ENCODE results near the gene ALCAM. TPM values are rescaled to one million over a fixed set of nuclear protein-coding genes. Genes with fewer than 3 reads are reported as not detected.
"Not testable (repeated sequence)": the region's sequence is repeated elsewhere in the genome, so short reads cannot be mapped to it uniquely, and the experiment has no call there.

Gene ALCAM
- total RNA-seq, 4 donors from 2014 or later = 5.9 to 151 (median 19.0) TPM

DNA sequence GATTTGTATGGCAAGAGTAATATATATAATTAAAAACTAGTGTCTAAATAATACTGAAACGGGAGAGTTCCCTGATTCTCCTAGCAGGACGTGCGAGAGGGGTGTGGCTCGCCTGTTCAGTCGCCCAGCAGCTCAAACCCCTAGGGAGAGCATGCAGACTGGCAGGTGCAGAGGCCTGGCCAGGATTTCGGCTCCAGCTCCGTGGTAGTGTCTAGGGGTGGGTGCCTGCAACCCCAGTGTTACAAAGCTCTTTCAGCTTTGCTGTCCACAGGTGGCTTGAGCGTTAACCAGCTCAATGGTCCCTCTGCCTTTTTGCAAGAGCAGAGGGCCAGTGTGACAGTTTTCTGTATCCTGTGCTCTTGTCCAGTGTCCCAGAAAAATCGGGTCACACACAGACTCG, 226.6 kb downstream of the ALCAM start:
- TF ChIP-seq POLR2A (IDR thresholded peaks at IDR 0.05) = no peak
- TF ChIP-seq, protein P1, sequence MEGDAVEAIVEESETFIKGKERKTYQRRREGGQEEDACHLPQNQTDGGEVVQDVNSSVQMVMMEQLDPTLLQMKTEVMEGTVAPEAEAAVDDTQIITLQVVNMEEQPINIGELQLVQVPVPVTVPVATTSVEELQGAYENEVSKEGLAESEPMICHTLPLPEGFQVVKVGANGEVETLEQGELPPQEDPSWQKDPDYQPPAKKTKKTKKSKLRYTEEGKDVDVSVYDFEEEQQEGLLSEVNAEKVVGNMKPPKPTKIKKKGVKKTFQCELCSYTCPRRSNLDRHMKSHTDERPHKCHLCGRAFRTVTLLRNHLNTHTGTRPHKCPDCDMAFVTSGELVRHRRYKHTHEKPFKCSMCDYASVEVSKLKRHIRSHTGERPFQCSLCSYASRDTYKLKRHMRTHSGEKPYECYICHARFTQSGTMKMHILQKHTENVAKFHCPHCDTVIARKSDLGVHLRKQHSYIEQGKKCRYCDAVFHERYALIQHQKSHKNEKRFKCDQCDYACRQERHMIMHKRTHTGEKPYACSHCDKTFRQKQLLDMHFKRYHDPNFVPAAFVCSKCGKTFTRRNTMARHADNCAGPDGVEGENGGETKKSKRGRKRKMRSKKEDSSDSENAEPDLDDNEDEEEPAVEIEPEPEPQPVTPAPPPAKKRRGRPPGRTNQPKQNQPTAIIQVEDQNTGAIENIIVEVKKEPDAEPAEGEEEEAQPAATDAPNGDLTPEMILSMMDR (IDR thresholded peaks at IDR 0.05) = no peak
- Histone ChIP-seq H3K4me1 (no peaks in the 10 kb centered on the region), H3K27me3 (no peaks in the 10 kb centered on the region), H3K36me3 (no peaks in the 10 kb centered on the region), H3K4me3 (no peak overlapping the region), H3K9me3 (no peaks in the 10 kb centered on the region), H3K27ac (no peak overlapping the region)
- intact Hi-C loops (cut with DNase I; ENCODE audit: low total_unique reads) = no loop called here
- no peak for DNase-seq

DNA sequence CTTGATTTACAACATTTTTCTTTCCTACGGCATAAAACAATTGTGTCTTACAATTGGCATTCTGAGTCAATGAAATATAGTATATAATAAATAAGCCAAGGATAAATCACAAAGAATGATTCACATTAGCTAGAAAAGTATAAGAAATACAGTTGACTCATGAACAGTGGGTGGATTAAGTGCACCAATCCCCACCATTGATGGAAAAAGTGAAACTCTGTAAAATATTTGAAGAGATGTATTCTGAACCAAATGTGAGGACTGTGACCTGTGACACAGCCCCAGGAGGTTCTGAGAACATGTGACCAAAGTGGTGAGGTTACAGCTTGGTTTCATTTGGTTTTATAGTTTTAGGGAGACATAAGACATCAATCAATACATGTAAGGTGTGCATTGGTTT, 227.5 kb downstream of the ALCAM start:
- Histone ChIP-seq H3K27ac (no peak overlapping the region), H3K36me3 (no peaks in the 10 kb centered on the region), H3K4me1 (no peaks in the 10 kb centered on the region), H3K4me3 (no peak overlapping the region), H3K9me3 (no peaks in the 10 kb centered on the region), H3K27me3 (no peaks in the 10 kb centered on the region)
- intact Hi-C loops (cut with DNase I; ENCODE audit: low total_unique reads) = no loop called here
- DNase-seq = no peak
- no peak for TF ChIP-seq POLR2A (IDR thresholded peaks at IDR 0.05)
- TF ChIP-seq, protein P1 (IDR thresholded peaks at IDR 0.05) = no peak

DNA sequence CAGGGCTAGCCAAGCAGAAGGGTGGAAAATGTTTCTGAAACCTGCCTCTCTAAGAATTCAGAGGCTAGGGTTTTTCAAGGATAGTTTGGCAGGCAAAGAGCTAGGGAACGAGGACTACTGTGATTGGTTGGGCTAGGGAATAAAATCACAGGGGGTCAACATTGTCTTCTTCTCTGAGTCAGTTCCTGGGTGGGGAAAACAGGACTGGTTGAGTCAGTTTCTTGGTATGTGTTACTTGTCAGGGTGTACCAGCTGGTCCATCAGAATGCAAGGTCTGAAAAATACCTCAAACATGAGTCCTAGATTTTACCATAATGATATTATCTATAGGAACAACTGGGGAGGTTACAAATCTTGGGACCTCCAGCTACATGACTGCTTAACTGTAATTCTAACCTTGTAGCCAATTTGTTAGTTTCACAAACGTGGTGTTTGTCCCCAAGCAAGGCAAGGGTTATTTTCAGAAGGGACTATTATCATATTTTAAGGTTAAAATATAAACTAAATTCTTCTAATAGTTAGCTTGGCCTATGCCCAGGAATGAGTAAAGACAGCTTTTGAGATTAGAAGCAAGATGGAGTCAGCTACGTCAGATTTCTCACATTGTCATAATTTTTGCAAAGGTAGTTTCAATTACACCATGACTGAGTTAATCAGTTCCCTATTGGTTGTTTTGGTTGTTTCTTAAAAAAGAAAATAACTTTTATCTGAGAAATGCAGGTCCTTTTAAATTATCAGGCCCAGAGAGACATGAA, 231.5 kb downstream of the ALCAM start:
- Histone ChIP-seq H3K4me1 (no peaks in the 10 kb centered on the region), H3K27me3 (no peaks in the 10 kb centered on the region), H3K27ac (no peak overlapping the region), H3K4me3 (no peak overlapping the region), H3K36me3 (no peaks in the 10 kb centered on the region), H3K9me3 (no peaks in the 10 kb centered on the region)
- TF ChIP-seq, protein P1 (IDR thresholded peaks at IDR 0.05) = no peak
- no peak for TF ChIP-seq POLR2A (IDR thresholded peaks at IDR 0.05)
- intact Hi-C loops (cut with DNase I; ENCODE audit: low total_unique reads) = no loop called here
- no peak for DNase-seq

DNA sequence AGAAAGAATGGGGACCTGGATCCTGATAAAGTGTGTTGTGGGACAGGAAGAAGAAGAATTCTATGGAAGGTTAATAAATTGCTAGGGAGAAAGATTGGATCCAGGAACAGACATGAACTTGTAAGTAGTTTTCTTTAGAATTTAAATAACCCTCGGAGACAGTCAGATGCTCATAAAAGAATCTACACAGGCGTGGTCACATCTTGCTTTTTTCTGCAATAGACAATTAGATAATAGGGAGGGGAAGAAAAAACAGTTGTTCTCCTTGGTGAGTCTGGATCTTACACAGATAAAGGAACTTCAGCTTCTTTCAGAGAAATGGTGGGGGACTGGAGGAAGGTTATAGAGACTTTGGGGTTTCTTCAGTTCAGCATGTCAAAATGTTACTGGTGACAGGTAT, 232.6 kb downstream of the ALCAM start:
- Histone ChIP-seq H3K27ac (no peak overlapping the region), H3K4me1 (no peaks in the 10 kb centered on the region), H3K4me3 (no peak overlapping the region), H3K36me3 (no peaks in the 10 kb centered on the region), H3K27me3 (no peaks in the 10 kb centered on the region), H3K9me3 (no peaks in the 10 kb centered on the region)
- TF ChIP-seq, protein P1 (IDR thresholded peaks at IDR 0.05) = no peak
- no peak for TF ChIP-seq POLR2A (IDR thresholded peaks at IDR 0.05)
- intact Hi-C loops (cut with DNase I; ENCODE audit: low total_unique reads) = no loop called here
- DNase-seq = no peak

DNA sequence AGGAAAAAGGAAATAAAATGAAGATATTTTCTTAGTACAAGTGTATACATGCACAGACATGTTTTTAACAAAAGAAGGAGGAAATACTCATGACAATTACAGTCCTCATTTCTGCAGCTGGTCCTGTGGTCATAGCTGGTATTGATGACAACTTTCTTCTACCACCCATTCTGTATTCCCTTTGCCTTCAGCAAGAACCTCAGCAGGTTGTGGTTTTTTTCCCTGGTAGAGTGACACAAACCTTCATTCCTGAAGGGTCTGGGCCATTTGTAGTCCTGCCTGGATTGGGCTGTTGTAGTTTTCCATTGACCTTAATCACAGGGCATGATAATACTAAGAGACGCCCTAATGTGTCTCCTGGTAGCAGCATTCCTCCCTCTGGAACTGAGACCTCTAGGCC, 235.0 kb downstream of the ALCAM start:
- DNase-seq; H3K4me3 ChIP-seq; H3K4me1 ChIP-seq; H3K27me3 ChIP-seq; H3K36me3 ChIP-seq; intact Hi-C loops (cut with DNase I; ENCODE audit: low total_unique reads); H3K9me3 ChIP-seq; H3K27ac ChIP-seq: not testable (repeated sequence)

DNA sequence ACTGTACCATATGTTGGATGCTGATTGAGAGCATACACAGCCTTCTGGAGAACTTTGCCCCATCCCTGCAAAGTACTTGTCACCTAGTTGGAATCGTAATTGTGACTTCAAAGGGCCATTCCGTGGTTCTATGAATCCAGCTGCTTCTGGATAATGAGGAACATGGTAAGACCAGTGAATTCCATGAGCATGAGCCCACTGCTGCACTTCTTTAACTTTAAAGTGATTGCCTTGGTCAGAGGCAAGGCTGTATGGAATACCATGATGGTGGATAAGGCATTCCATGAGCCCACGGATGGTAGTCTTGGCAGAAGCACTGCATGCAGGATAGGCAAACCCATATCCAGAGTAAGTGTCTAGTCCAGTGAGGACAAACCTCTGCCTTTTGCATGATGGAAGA, 235.6 kb downstream of the ALCAM start:
- H3K4me1 ChIP-seq; H3K9me3 ChIP-seq; intact Hi-C loops (cut with DNase I; ENCODE audit: low total_unique reads); H3K4me3 ChIP-seq; DNase-seq; H3K36me3 ChIP-seq; H3K27ac ChIP-seq; H3K27me3 ChIP-seq: not testable (repeated sequence)

DNA sequence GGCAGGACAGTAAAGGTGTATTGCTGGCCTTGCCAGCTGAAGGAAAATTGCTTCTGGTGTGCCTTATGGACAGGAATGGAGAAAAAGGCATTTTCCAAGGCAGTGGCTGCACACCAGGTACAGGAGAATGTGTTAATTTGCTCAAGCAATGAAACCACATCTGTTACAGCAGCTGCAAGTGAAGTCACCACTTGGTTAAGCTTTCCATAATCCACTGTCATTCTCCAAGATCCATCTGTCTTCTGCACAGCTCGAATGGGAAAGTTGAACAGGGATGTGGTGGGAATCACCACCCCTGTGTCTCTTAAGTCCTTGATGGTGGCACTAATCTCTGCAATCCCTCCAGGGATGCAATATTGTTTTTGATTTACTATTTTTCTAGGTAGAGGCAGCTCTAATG, 236.8 kb downstream of the ALCAM start:
- H3K4me1 ChIP-seq; H3K9me3 ChIP-seq; H3K4me3 ChIP-seq; H3K27ac ChIP-seq; DNase-seq; H3K27me3 ChIP-seq; intact Hi-C loops (cut with DNase I; ENCODE audit: low total_unique reads); H3K36me3 ChIP-seq: not testable (repeated sequence)

Data from uterus (tissue), 4 donors.